Measurements from ENCODE around the gene ENOPH1.
A peak's percentile ranks its signal among the peaks of the same experiment; 100 is the strongest.

ENOPH1 gene

DNA sequence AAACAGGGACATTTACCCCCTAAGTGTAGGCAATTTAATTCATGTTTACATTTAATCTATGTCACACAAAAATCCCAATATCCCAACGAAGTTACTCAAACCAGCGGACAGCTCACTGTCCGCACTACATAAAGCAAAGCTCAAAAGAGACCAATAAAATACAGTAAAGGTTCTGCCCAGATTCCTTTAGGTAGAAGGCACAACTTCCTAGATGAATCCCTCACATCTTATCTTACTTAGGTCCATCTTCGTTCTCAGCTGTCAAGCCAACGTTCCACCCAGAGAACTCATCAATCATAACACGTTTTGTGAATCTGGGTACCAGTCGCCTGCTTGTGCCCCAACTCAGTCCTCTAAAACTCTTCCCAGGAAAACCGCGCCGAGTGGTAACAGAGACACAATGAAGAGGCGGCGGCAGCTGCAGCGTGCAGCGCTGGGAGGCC is 1.8 kb upstream of the ENOPH1 start:
- no peak for DNase-seq (ENCODE audit: low read depth in 2 of 2)

DNA sequence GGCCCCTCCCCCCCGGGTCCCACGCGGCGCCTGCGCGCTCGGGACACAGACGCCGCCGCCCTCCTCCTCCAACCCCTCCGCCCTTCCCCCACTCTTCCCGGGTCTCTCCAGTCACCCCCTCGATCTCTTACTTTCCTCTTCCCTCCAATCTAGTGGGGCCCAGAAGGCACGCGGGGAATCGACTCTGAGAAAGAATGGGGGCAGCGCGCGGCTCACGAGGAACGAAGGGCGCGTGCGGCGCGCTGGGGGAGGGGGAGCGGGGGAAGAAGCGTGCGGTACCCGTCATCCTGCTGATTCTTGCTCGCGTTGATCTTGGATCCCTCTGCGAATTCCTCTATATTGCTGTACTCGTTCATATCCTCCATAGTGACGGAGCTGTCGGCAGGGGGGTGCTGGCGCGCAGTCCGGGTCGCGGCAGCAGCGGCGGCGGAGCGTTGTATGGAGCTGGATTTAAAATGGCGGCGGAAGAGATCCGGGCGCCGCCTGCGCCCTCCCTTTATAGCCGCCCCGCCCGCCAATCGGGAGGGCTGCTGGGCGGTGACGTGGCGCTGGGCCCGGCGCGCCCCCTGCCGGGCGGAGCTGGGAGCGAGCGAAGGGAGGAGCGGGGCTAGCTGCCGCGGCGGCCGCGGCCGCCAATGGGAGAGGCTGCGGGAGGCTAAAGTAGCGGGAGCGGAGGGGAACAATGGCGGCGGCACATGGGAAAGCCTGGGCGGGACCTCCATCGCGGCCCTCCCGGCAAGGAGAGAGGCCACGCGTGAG is 1.2 kb upstream of the ENOPH1 start:
- peak; percentile 85 to 86 for DNase-seq (ENCODE audit: low read depth in 2 of 2)

DNA sequence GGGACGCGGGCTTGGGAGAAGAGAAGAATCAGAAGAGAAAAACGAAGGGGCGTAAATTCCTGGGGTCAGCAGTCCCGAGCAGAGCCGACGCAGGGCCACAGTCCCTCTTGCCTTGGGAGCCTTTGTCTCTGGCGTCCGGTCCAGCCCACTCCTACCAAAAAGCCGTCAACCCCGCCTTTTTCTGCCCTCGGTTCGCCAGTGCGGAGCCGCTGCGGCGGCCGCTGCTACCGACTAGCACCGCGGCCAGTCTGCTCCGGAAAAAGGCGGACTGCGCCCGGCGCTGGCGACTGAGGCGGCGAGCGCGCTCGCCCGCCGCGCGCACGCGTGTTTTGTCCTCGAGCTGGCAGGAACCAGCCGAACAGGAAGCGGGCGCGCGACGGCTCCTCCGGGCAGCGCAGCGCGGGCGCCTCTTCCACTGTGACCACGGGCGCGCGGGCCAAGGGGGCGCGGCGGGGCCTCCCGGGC is 630 bp upstream of the ENOPH1 start:
- DNase-seq (ENCODE audit: low read depth in 2 of 2), result no peak

DNA sequence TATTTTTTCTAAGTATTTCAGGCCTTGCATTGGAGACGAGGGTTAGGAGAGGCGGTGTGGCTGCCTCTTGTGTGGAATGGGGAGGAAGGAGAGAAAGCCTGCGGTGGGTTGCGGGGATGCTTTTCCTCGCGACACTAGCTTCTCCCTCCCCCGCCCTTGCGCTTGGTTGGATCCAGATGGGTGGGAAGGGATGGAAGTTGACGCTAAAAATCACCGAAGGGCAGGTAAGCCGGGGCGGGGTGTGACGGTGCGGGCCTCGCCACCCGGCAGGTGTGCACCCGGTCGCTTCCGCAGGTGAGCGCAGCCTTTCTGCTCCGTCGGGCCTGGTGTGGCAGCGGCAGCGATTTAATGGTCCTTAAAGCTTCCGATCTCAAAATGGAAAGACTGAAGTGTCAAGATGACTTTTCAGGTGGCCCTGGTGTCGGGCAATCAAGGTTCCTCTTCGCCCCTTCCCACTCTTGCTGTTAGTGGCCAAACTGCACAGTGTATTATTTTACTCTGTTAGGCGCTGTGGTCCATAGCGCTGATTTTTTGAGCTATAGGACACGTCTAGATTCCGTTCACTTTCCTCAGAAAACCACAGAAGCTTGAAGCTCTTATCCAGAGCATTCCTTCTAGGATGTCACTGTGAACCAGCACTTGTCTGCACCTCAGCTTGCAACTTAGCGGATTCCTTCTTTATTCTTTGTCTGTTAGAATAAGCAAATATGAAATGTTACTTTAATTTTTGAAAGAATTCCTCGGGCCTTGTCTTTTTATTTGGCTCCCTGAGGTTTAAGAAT is 765 bp downstream of the ENOPH1 start:
- peak in 1 of 2 experiments; percentile 17 for DNase-seq (ENCODE audit: low read depth in 2 of 2)

DNA sequence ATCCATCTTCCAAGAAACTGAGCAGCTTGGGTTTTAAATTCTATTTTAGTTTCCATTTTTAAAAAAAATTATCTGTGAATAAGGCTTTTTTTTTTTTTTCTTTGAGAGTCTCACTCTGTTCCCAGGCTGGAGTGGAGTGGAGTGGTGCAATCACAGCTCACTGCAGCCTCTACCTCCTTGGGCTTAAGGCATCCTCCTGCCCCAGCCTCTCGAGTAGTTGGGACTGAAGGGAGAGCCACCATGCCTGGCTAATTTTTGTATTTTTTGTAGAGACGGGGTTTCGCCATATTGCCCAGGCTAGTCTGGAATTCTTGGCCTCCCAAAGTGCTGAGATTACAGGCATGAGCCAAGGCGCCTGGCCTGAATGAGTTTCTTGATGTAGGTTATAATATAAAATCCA is 1.4 kb downstream of the ENOPH1 start:
- DNase-seq (ENCODE audit: low read depth in 2 of 2), result no peak

DNA sequence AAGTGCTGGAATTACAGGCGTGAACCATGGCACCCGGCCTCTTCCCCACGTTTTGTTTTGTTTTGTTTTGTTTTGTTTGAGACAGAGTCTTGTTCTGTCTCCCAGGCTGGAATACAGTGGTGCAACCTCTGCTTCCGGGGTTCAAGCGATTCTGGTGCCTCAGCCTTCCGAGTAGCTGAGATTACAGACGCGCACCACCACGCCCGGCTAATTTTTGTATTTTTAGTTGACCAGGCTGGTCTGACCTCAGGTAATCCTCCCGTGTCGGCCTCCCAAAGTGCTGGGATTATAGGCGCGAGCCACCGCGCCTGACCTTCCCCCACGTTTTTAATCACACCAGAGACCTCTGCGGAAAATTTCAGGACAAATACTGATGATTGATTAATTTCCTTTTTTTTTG is 2.2 kb downstream of the ENOPH1 start:
- no peak for DNase-seq (ENCODE audit: low read depth in 2 of 2)

DNA sequence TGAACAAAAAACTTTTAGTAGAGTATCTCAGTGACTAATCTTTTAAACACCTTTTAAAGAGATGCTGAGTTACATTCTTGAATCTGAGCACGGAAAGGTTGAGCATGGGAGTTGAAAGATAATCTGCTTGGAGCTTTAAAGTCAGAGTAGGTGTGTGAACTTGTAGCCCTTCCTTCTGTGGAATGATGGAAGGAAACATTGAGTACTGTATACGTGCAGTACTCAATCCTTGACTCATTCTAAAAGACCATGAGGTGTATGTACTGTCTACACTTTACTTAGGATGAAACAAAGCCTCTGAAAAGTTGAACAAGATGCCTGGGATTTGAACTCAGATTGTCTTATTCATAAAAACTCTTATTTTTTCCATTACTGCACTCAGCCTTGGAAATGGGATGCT is 3.4 kb downstream of the ENOPH1 start:
- DNase-seq (ENCODE audit: low read depth in 2 of 2), result no peak

DNA sequence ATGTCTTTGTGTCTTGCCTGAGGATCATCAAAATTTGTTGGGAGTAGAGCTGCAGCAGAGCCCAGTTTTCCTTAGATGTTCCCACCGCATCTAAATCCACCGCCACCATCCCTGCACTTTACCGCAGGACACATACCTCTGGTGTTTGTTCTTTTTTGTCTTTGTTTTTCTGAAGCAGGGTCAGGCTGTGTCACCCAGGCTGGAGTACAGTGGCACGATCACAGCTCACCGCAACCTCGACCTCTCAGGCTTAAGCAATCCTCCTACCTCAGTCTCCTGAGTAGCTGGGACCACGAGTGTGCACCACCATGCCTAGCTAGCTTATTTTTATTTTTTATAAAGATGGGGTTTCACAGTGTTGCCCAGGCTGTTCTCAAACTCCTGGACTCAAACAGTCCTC is 4.6 kb downstream of the ENOPH1 start:
- no peak for DNase-seq (ENCODE audit: low read depth in 2 of 2)

DNA sequence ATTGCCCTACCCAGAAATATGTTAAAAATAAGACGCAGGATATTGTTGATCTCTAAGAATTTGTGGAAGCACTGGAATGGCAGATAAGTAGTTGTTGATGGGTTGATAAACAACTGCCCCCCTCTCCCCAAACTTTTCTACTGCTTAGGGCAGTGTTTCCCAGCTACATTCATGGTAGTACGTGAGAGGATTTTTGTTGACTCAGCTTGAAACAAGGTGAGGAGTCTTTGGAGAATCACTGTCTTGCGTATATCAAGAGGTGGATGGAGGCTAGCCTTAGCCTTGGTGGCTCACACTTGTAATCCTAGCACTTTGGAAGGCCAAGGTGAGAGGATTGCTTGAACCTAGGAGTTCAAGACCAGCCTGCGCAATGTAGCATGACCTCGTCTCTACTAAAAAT is 5.7 kb downstream of the ENOPH1 start:
- no peak for DNase-seq (ENCODE audit: low read depth in 2 of 2)

DNA sequence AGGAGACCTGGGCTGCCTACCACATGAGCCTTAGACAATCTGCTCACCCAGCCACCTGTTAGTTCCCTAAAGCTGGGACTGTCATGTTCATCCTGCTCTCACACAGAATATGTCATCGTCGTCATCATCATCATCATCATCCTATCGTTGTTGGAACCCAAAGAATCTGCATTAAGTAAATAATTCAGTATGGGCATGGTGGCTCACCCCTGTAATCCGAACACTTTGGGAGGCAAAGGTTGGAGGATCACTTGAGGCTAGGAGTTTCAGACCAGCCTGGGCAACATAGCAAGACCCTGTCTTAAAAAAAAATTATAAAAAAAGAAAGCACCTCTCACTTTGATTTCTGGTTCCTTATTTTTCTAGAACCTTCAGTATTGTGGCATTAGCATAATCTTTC is 6.4 kb downstream of the ENOPH1 start:
- no peak for DNase-seq (ENCODE audit: low read depth in 2 of 2)

DNA sequence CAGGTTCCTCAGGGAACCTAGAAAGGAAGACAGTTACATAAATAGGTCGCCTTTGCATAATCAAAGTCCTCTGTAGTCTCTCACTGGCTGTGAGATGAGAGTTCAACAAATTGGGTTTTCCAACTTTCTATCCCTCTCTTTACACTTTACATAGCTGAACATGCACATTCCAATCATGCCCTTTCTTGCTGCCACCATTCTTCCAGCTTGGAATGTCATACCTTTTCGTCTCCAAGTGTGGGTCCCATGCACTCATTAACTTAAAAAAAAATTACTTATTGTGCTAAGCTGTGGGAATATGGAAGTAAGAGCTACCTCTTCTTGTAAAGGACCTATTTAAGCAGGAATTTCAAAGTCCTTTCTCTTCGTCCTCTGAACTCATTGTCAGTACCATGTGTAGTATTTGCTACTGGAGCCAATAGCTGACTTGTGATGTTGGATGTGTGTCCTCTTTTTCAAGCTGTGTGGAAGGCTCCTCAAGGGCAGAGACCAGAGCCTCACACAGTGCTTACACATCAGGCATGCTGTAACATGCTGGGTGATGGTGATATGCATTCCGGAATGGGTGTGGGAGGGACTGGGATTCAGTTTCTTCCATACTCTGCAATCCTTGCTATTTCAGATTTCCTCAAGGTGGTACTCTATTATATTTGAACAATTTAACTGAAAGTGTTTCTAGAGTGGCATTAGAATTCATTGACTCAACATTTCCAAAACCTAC is 7.1 kb downstream of the ENOPH1 start:
- no peak for DNase-seq (ENCODE audit: low read depth in 2 of 2)

DNA sequence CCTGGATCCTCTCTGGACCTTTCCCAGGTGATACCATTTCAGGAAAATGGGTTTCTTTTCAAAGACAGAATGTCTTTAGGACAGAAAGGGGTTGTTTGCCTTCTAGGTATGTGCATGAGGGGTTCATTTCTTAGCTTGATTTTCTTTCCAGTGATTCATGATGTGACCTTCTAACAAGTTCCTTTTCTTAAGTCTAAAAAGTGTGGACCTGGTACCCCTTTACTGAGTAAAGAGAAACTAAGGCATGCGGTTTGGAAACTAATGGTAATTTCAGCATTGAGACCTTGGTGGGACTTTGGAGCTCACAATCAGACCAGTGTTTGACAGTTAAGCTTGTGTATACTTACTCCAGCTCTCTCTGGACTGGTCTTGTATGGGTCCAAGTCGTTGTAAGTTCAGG is 8.7 kb downstream of the ENOPH1 start:
- DNase-seq (ENCODE audit: low read depth in 2 of 2), result no peak

DNA sequence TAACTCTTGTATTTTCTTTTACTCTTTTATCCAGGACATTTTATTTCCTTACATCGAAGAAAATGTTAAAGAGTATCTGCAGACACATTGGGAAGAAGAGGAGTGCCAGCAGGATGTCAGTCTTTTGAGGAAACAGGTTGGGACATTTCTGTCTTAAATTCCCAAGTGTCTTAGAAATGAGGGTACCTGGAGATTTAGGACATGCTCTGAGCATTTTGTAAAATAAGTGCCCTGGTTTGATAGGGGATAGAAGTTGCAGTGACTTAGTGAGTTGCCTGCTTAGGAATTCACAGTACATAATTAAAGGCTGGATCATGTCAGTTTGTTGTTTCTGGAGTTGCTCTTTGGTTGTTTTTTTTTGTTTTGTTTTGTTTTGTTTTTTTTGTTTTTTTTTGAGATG is 17.5 kb downstream of the ENOPH1 start:
- DNase-seq (ENCODE audit: low read depth in 2 of 2), result no peak

DNA sequence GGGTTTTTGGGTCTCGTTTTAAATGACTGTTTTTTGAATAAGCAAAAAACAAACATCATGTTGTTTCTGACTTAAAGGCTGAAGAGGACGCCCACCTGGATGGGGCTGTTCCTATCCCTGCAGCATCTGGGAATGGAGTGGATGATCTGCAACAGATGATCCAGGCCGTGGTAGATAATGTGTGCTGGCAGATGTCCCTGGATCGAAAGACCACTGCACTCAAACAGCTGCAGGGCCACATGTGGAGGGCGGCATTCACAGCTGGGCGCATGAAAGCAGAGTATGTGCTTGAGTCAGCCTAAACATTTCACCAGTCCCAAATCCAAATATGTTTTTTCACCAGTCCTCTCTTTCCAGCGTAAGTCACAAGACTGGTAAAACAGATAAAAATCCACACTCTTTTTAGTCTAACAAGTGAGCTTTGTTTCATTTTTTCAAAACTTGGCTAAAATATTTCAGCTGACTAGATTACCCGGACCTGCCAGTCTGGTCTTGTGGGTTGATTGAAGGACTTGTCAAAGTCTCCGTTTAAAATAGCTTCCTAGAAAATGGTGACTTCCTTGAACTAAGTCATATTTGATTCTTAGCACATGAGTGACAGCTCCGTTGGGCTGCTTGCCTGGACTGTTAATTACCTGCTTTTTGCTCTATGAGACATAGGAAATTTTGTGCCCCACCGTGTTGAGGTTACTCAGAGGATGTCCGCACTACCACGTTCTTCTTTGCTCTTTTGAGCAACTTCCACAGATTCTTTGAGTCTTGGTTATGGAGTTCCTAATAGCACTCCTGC is 20.8 kb downstream of the ENOPH1 start:
- no peak for DNase-seq (ENCODE audit: low read depth in 2 of 2)

DNA sequence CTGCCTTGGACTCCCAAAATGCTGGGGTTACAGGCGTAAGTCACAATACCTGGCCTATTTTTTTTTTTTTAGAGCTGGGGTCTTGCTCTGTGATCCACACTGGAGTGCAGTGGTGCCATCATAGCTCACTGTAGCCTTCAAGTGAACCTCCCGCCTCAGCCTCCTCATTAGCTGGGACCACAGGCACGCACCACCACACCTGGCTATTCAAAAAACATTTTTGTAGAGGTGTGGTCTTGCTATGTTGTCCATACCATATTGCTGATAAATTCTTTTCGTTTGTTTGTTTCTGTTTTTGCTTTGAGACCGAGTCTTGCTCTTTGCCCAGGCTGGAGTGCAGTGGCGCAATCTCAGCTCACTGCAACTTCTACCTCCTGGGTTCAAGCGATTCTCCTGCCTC is 21.6 kb downstream of the ENOPH1 start:
- no peak for DNase-seq (ENCODE audit: low read depth in 2 of 2)

DNA sequence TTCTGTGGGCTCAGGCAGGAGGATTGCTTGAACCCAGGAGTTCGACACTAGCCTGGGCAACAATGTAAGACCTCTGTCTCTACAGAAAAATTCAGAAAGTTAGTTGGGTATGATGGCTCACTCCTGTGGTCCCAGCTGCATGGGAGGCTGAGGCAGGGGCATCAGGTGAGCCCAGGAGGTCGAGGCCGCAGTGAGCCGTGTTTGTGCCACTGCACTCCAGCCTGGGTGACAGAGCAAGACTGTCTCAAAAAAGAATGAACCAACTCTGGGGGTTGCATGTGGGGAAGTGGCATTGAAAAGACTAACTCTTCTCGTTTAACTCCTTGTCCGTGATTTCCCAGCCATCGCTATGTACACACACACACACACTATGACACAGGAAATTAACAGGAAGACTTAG is 26.9 kb downstream of the ENOPH1 start:
- no peak for DNase-seq (ENCODE audit: low read depth in 2 of 2)

DNA sequence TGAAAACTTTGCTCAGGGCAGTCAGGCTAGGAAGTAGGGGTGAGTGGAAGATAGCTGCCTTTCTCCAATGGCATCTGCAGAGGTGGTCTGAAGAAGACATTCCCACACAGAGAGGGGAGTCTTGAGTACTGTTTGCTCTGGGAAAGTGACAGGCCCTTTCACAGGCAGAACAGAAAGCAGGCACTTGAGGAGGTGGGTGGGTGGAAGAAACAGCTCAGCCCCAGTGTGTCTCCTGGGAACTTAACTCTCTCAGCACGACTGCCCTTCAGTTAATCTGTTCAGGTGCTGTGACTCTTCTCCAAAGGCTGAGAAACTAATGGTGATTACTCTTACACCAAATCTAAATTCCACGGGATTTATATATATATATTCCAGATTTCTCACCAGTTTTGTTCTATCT is 28.3 kb downstream of the ENOPH1 start:
- no peak for DNase-seq (ENCODE audit: low read depth in 2 of 2)

DNA sequence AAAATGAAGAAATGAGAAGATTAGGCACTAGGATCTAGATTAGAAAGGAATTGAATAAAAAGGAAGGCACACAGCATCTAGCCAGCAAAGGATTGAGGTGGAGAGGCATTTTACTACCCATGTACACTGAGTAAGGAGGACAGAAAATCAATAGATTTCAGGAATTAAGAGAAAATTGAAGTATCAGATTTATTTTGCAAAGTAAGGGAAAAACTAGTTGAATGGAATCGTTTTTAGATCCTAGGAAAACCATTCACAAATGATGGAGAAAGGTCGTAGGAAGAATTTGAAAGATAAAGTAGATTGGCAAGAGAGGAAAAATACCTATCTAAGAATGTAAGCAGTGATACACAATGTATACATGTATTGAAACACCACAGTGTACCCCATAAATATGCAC is 31.3 kb downstream of the ENOPH1 start:
- no peak for DNase-seq (ENCODE audit: low read depth in 2 of 2)

DNA sequence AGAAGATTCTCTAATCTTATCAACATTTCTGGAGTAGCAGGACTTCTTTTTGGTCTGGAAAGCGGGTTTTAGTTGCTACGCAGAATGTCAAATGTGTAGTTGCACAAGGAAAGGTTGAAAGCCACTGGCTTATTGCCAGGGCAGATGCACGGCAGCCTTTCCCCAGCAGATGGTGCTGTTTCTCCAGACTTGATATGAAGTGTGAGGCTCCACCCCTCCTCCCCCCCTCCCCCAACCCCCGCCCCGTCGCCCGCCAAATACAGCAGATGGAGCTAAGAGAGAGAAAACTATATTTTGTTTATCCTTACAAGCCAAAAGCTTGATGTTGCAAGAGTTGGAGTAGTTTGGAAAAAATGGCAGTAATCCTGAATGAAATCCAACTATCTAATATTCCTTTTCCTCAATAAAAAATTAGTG is 32.0 kb downstream of the ENOPH1 start:
- peak; percentile 60 to 88 for DNase-seq (ENCODE audit: low read depth in 2 of 2)

DNA sequence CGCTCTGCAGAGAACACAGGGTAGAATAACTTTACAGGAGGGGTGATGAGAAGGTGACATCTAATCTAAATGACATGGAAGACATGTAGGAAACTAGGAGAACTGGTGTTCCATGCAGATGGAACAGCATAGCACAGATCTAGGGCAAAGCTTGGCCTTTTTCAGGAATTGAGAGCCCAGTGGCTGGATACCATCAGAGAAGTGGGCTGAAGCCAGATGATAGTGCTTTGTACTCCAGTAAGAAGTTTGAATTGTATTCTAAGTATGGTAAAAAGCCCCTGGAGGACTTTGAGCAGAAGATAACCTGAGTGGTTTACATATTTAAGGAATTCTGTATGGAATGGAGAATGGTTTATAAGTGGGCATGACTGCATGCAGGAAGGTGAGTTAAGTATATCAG is 32.8 kb downstream of the ENOPH1 start:
- DNase-seq (ENCODE audit: low read depth in 2 of 2), result no peak

DNA sequence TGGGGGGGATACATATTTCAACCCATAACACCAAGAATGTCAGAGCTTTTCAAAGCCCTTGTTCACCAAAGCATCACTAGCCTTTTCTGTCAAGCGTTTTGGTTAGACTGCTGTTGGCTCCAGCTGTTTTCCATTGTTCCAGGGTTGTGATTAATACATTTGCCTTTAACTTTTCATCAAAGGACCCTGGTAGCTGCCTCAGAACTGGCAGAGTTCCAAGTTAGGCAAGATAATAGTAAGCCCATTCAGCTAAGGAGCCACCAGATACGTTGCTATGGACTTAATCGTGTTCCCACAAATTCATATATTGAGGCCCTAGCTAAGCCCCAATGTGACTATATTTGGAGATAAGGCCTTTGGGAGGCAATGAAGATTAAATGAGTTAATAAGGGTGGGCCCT is 37.1 kb downstream of the ENOPH1 start:
- no peak for DNase-seq (ENCODE audit: low read depth in 2 of 2)

Measured in stimulated activated CD4-positive, alpha-beta T cell treated with anti-CD3 and anti-CD28 coated beads, Interleukin-12 subunit alpha, Interleukin-12 subunit beta, amount 100 ng/mL, for 24 hours (primary cell).